GM19238 (cell line): ENCODE results near the gene TMEM135.
A peak's percentile ranks its signal among the peaks of the same experiment; 100 is the strongest.
"Not testable (repeated sequence)": the region's sequence is repeated elsewhere in the genome, so short reads cannot be mapped to it uniquely, and the experiment has no call there.

Source experiments
- DNase-seq: peaks from one replicate; pipeline ENCODE4 v3.0.0; 2011; ENCODE audit warnings: low spot score; ENCODE audit not compliant: insufficient read length

The TMEM135 gene

GRCh38 chr11:87076260-87076783, 38.6 kb downstream of the TMEM135 start:
- DNase-seq, result no peak

GRCh38 chr11:87076874-87077429, 39.2 kb downstream of the TMEM135 start:
- no peak for DNase-seq

- peak; percentile 1 for DNase-seq
Observed at GRCh38 chr11:87081358-87081757, 43.6 kb downstream of the TMEM135 start.

DNA sequence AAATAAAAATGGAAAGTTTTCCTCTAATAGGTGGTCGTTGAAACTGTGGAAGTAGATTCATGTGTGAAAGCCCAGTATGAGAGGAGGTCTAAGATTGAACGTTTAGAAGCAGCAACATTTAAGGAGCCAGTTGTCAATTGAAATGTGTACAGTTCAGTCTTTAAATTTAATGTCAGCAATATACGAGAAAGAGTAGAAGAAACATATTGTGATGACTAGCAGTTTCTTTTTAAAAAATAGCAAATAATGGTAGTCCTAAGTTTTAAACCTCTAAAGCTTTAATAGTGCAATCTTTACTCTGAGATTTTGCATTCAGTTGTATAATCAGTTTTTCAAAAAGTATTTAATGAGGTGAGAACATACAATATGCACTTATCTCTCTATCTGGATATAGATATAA, 44.9 kb downstream of the TMEM135 start:
- no peak for DNase-seq

GRCh38 chr11:87083029-87083428, 45.3 kb downstream of the TMEM135 start:
- no peak for DNase-seq

DNA sequence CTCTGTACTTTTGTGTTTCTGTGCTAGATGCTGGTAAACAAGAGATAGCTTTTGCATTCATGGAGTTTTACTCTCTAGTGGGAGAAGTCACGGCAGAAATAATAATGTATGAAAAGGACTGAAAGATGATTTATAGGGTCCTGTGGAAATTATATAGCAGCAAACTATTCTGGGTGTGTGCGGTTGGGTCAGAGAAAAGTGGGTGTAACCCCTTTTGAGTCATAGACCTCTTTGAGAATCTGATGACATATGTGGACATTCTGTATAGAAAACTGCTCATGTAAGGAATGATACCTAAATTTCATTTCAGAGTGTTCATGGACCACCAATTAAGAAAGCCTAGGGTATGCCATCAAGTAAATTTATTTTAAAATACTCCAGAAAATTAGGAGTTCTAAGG, 54.4 kb downstream of the TMEM135 start:
- no peak for DNase-seq

DNA sequence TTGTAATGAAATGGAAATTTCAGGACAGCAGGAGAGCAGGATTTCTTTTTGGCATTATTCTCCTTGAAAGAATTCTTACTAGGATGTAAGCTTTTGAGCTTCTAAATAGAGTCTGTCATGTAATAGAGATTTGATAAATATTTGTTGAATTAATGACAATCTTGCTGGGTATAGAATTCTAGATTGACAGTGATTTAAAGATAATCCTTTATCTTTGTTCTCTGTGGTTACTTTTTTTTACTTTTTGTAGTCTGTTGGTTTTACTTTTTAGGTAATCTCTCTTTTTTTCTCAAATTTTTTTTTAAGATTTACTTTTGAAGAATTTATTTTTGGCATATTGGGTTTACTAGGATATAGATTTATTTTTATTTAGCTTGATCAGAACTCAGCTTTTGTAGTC, 54.8 kb downstream of the TMEM135 start:
- no peak for DNase-seq

- peak; percentile 5 for DNase-seq
Observed at GRCh38 chr11:87097582-87097981, 59.8 kb downstream of the TMEM135 start.

DNA sequence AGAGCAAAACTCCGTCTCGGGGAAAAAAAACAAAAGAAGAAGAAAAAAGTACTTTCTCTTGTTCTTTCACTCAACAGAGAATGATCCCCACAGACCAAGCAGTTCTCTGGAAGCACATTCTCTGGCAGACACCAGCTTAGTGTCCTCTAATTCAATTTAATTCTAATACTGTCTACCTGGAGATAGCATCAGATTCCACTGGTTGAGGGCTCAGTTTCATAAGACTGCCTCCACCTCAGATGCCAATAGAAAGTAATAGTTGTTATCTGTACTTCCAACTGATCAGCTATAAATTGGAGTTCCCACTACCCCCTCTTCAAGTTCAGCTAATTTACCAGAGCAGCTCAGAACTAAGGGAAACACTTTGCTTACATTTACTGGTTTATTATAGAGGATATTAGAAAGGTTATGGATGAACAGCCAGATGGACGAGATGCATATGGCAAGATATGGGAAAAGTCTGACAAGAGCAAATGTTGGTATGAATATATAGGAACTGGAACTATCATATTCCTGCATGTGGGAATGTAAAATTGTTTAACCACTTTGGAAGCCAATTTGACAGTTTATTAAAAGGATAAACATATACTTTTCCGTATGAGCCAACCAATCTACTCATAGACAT, 64.3 kb downstream of the TMEM135 start:
- no peak for DNase-seq

GRCh38 chr11:87105826-87106225, 68.1 kb downstream of the TMEM135 start:
- not testable (repeated sequence) for DNase-seq

GRCh38 chr11:87107379-87107778, 69.6 kb downstream of the TMEM135 start:
- DNase-seq, result not testable (repeated sequence)

DNA sequence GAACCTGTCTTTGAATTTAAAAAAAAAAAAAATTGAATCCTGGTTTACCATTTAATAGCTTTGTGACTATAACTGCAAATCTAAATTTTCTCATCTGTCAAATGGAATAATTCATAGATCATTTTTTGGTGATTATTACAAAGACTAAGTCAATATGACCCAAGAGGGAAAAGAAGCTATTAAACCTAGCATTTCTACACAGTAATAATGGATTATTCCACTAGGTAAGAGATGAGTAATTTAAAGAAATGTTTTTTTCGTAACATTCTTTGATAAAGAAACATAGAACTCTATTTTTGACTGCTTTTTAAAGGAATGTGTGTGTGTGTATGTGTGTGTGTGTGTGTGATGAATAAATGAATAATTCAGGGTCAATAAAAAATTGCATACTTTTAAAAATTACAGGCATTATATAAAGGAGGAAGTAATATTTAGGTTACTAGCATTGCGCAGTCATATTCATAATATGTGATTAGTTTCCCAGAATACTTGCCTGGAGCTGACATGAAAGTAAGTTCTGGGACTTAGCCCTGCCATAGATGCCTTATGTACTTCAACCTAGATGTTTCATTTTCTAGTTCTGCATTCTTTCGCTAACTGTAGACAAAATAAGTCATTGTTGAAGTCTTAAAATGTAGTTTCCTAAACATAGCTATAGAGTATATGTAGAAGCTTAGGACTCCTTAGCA, 72.9 kb downstream of the TMEM135 start:
- no peak for DNase-seq

GRCh38 chr11:87114093-87114492, 76.4 kb downstream of the TMEM135 start:
- no peak for DNase-seq

GRCh38 chr11:87116185-87116584, 78.5 kb downstream of the TMEM135 start:
- no peak for DNase-seq

DNA sequence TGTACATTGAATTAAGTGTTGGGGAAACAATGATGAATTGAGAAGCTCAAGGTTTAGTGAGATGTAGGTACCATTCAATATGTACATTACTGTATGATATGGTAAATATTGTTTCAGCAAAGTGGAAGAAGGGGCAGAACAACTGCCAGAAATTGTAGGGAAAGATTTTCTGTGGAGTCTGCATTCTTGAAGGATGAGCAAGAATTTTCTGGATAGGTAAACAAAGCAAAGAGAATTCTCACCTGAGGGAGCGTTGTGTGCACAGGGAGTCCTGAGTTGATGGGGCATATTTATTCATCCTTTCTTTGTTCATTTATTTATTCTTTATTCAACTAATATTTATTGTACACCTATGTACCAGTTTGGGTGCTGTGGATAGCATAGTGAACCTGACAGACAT, 83.2 kb downstream of the TMEM135 start:
- DNase-seq, result no peak

GRCh38 chr11:87122852-87123251, 85.1 kb downstream of the TMEM135 start:
- no peak for DNase-seq

GRCh38 chr11:87125257-87125656, 87.5 kb downstream of the TMEM135 start:
- DNase-seq, result no peak

DNA sequence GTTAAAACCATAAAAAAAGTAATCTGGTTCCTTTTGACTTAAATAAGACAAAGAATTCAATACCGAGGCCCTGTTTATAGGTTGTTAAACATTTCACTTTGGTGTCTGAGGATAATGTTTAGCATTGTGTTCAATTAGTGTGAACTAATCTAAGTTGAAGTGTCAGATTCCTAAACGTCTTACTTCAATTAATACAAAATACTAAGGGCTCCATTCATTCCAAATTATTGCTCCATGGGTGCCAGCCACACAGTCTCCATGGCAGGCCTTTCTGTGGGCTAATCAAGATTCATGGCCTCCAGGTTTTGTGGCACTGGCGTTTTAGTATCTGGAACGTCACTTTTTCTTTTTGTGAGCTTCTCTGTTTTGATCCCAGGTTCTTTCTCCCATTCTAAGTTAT, 89.4 kb downstream of the TMEM135 start:
- no peak for DNase-seq

DNA sequence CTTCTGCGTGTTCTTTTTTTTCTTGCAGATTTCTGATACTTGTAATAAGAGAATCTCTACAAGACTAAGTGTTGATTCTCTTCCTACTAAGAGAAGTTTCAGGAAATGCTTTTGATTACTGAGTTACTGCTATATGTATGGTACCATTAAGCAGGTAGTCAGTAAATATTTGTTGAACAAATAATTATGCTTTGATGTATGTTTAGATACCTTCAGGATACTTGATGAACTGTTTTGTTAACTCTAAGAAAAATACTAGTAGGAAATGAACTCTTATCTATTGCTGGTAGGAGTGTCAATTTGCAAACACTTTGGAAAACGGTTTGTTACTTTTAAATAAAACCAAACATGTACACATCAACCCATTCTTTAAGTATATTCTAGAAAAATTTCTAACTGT, 90.6 kb downstream of the TMEM135 start:
- no peak for DNase-seq

- no peak for DNase-seq
Observed at GRCh38 chr11:87134524-87135106, 96.9 kb downstream of the TMEM135 start.

DNA sequence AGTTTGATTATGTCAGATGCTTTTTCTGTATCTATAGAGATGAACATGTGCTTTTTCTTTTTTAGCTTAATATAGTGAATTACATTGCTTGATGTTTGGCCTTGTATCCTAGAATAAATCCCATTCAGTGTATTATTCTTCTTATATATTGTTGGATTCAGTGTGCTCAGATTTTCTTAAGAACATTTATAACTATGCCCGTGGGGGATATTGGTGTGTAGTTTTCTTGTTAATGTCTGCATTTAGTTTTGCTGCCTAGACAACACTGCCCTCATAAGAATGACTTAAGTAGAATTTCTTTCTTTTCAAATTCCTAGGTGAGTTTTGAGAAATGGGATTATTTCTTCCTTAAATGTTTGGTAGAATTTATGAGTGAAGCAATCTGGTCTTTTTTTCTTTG, 98.5 kb downstream of the TMEM135 start:
- DNase-seq, result no peak

DNA sequence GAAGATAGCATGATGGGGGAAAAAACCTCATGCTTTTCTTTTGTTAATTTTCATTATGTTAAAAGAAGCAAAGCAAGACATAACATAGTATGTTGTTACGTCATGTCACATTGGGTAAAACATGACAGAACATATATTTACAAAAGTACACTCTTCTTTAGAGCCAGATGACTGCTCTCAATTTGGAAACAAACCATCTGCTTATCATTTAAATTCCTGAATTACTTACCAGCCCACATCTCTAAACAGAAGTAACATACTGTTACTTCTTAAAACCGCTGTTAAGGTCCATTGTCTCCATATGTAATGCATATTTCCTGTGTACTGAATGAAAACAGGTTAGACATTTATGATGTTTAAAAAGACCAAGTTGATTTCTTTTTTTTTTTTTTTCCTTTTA, 100.0 kb downstream of the TMEM135 start:
- no peak for DNase-seq
